Prostate gland (tissue), 2 donors: Measurements from ENCODE around the gene TYK2. TPM values are rescaled to one million over a fixed set of nuclear protein-coding genes. Genes with fewer than 3 reads are reported as not detected.

ENCODE experiments used
- DNase-seq: peaks from one replicate; pipeline ENCODE4 v3.0.0-alpha.2; 2019; ENCODE audit warnings: low spot score
- H3K27ac ChIP-seq, 2 donors: fragments of 200-600 bp; sonication (generic); 2 replicates each; pipeline ENCODE4 v1.5.1; 2017 to 2019
- H3K27me3 ChIP-seq: fragments of 200-600 bp; sonication (generic); replicated peaks from 2 replicates; pipeline ENCODE4 v1.5.1; 2019; ENCODE audit not compliant: insufficient read depth
- H3K36me3 ChIP-seq, 2 donors: fragments of 200-600 bp; sonication (generic); 1 replicate in 1 of 2; 2 replicates in 1 of 2; pipeline versions ENCODE4 v1.5.1 to v1.8.1; 2017 to 2019
- H3K4me1 ChIP-seq: fragments of 200-600 bp; sonication (generic); replicated peaks from 2 replicates; pipeline ENCODE4 v1.5.1; 2019
- H3K4me3 ChIP-seq, 2 donors: fragments of 200-600 bp; sonication (generic); 2 replicates each; pipeline ENCODE4 v1.5.1; 2017 to 2019
- H3K9me3 ChIP-seq: fragments of 200-600 bp; sonication (generic); 2 replicates; pipeline ENCODE4 v1.5.1; 2017
- POLR2A ChIP-seq: fragments of 450-650 bp; IDR thresholded peaks from one replicate; pipeline ENCODE4 v1.6.1; 2016; ENCODE audit warnings: antibody characterized with exemption, mild to moderate bottlenecking
- POLR2AphosphoS5 ChIP-seq: sonication (generic); formaldehyde crosslinking; IDR thresholded peaks from one replicate; pipeline ENCODE4 v1.6.1; 2017; ENCODE audit warnings: antibody characterized with exemption
- WGBS: methylation state at CpG from one replicate; pipeline ENCODE4 v1.1.5; 2018; 5-methylcytosine and 5-hydroxymethylcytosine counted together
- intact Hi-C: fragments of 100-400 bp; cut with DNase I; formaldehyde crosslinking; loops from one replicate; pipeline ENCODE4 v1.14.2; 2022
- total RNA-seq, 2 donors: library from RNA; depleted of rRNA; stranded (reverse); fragments of >200 nt; gene quantifications; one replicate each; pipeline ENCODE4 v1.1.0, GENCODE V29; 2016
- TF ChIP-seq, protein P1 (sequence below), 4 experiments: fragments of 200-600 bp in 2 of 4; fragments of 450-650 bp in 2 of 4; sonication (generic) in 2 of 4; IDR thresholded peaks; 1 replicate in 3 of 4; 2 replicates in 1 of 4; pipeline ENCODE4 v1.5.1; 2016 to 2019; ENCODE audit warnings: antibody characterized with exemption in 4 of 4, mild to moderate bottlenecking in 2 of 4, moderate library complexity in 2 of 4

TYK2 gene
- total RNA-seq, 2 donors from 2014 or later: 90.8 to 161 TPM

DNA sequence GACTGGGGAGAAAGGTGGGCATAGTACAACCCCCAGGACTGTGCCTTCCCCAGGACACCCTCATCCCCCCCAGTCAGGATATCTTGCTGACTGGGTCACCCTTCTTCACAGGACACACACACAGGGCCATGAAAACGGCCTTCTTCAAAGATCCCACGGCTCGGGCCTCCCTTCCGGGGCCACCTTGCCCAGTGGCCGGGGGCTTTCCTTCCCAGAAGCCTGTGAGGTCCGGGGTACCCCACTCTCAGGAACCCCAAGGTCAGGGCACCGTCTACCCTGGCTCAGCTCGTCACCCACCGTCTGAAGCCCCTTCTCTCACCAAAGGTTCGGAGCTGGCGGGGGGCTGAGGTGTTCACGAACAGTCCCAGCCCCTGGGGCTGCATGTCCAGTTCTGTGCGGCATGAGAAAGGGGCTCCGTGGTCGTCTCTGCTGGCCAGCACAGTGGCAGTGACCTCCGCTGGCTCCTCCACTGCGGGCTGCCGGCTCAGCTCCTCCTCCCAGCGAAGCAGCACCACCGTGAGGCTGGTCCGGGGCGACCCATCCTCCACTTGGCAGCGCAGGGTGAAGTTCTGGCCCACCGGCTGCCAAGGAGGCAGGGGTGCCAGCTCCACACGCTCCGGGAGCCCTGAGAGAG is 44.9 kb downstream of the TYK2 start:
- H3K36me3 ChIP-seq: no peaks in the 10 kb centered on the region
- no peak for DNase-seq
- no peak for TF ChIP-seq POLR2A
- TF ChIP-seq, protein P1, sequence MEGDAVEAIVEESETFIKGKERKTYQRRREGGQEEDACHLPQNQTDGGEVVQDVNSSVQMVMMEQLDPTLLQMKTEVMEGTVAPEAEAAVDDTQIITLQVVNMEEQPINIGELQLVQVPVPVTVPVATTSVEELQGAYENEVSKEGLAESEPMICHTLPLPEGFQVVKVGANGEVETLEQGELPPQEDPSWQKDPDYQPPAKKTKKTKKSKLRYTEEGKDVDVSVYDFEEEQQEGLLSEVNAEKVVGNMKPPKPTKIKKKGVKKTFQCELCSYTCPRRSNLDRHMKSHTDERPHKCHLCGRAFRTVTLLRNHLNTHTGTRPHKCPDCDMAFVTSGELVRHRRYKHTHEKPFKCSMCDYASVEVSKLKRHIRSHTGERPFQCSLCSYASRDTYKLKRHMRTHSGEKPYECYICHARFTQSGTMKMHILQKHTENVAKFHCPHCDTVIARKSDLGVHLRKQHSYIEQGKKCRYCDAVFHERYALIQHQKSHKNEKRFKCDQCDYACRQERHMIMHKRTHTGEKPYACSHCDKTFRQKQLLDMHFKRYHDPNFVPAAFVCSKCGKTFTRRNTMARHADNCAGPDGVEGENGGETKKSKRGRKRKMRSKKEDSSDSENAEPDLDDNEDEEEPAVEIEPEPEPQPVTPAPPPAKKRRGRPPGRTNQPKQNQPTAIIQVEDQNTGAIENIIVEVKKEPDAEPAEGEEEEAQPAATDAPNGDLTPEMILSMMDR (IDR thresholded peaks at IDR 0.05): no peak
- no peak for TF ChIP-seq POLR2AphosphoS5
- no peaks in the 10 kb centered on the region for H3K9me3 ChIP-seq
- intact Hi-C loops: no loop called here
- no peaks in the 10 kb centered on the region for H3K27me3 ChIP-seq
- peak overlapping the region in 1 of 2 donors; percentile 81 for H3K4me3 ChIP-seq
- 65% methylated on average over 24 of the region's 26 CpGs for WGBS
- H3K27ac ChIP-seq: peak overlapping the region; percentile 87 to 92
- H3K4me1 ChIP-seq: peaks cover 13% of the 10 kb centered on the region

DNA sequence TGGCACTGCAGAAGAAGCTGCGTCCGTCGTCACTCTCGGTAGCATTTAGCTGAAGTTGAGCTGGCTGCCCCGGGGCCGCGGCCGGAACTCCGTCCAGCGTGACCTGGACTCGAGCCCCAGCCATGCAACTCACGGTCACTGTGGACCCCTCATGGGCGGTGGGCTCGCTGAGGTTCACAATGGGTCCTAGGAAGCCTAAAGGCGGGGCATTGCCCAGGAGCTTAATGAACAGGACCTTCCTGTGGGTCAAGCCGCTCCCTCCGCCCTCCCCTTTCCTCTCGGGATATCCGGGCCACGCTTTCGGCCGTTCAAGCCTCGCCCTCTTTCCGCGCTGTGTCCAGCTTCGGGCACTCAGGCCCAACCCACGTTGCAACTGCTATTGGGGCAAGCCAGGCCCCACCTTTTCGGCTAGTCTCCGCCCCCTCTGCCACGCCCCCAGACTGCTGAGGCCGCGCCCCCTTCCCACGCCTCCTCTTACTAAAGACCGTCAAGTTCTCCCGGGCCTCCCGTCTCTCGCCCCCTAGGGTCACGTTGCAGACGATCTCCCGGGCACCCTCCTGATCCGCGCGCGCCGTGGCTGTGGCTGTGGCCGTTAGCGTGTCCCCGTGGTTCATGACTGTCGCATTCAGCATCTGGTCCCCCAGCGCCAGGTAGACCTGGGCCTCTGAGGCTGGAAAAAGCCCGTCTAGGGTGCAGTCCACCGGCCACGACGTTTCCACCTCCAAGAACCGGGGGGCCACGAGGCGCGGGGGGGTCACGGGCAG is 45.6 kb downstream of the TYK2 start:
- peak; percentile 55 for TF ChIP-seq POLR2A
- TF ChIP-seq, protein P1 (IDR thresholded peaks at IDR 0.05): peak in 1 of 4 experiments; percentile 19
- peak; percentile 94 for TF ChIP-seq POLR2AphosphoS5
- peak overlapping the region; percentile 73 to 81 for H3K4me3 ChIP-seq
- peaks cover 13% of the 10 kb centered on the region for H3K4me1 ChIP-seq
- intact Hi-C loops: no loop called here
- peak overlapping the region; percentile 87 to 92 for H3K27ac ChIP-seq
- peak; percentile 94 for DNase-seq
- no peaks in the 10 kb centered on the region for H3K9me3 ChIP-seq
- no peaks in the 10 kb centered on the region for H3K27me3 ChIP-seq
- H3K36me3 ChIP-seq: peaks cover 0 to under 1% of the 10 kb centered on the region in 2 donors
- 18% methylated on average over 54 of the region's 59 CpGs for WGBS

DNA sequence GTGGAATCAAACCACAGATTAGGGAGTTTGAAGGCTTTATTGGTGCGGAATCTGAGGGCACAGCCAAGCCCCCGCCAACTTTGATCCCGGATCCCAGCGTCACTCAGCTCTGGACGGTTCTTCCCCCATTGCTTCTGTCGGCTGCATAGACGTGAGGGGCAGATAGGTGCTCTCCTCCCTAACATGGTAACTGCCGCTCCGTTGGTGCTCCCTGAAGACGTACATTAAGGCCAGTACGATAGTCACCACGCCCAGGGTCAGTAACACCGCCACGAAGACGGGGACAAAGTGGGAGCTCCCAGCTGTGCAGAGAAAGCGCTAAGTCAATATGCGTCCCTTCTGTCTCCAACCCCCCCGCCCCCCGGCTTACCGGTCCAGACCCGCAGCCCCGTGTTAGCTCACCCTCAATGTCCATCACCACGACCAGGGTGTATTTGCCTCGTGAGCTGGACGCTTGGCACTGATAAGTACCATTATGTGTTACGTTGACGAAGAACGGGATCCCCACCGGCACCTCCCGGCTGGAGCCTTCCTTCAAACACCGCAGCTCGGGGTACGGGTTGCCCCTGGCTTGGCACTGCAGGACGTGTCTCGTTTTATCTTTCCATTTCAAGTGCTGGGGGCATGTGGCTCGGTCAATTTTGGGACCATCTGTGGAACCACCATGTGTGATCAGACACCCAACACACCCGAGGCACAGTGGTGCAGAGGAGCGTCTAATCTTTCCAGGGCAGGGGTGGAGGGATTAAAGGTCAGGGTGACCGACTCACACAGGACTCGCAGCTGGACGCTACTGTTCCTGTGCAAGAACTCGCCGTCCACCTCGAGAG is 46.4 kb downstream of the TYK2 start:
- Histone ChIP-seq H3K4me3 (peak overlapping the region; percentile 73 to 81), H3K9me3 (no peaks in the 10 kb centered on the region), H3K4me1 (peaks cover 13% of the 10 kb centered on the region), H3K27ac (peak overlapping the region; percentile 87 to 92), H3K27me3 (no peaks in the 10 kb centered on the region), H3K36me3 (peaks cover 0 to 5% of the 10 kb centered on the region in 2 donors)
- TF ChIP-seq, protein P1 (IDR thresholded peaks at IDR 0.05): no peak
- TF ChIP-seq POLR2AphosphoS5: no peak
- no peak for TF ChIP-seq POLR2A
- intact Hi-C loops: loop anchor here (2.0 kb wide), 1 partner anchor 47 kb away; the partner anchor contains the start of gene TYK2
- no peak for DNase-seq
- WGBS: 2% methylated on average over 42 of the region's 44 CpGs

DNA sequence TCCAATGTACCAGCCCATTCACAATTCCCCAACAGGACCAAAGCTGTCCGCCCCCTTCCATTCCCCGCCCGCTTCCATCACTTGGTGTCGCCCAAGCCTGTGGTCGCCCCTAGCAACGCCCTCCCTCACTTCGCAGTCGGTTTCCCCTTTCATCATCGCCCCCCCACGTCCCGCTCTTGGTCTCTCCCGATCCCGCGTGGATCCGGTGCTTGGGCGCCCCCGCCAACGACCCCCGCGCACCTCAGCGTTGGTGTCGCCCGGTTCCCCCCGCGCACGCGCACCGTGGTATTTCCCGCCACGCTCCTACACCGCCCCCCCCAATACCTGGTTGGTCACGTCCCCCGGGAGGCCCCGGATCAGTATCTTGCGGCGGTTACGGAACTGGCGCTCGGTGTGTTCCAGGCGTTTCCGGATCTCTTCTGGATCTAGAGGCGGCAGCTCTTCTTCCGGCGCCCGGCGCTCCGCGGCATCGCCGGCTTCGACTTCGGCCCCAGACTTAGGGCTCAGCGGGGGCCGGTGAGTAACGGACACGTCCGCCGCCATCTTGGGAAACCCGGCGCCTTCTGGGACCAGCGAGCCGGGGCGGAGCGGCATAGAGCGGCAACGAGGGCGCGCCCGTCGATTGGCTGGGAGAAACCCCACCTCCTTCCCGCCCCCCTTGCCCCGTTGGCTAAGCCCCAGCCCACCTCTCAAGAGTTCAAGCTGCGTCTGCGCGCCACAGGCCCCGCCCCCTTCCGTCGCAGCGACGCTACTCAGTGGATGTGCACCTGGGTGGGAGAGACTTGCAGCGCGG is 47.2 kb downstream of the TYK2 start, which contains the start of gene RAVER1:
Gene RAVER1 (minus strand): TSS at position 565 of the 793 bp plus-strand sequence. CDS start 22 bp downstream, at position 543.
- TF ChIP-seq POLR2A (peak; percentile 50), POLR2AphosphoS5 (peak; percentile 92)
- TF ChIP-seq, protein P1 (IDR thresholded peaks at IDR 0.05): no peak
- intact Hi-C loops: loop anchor here (2.0 kb wide), 1 partner anchor 48 kb away; the partner anchor contains the start of gene TYK2
- under 1% methylated on average over 56 of the region's 82 CpGs for WGBS
- H3K27ac ChIP-seq: peak within 1 kb of the TSS; percentile 87 to 92
- peaks cover 13% of the 10 kb centered on the region for H3K4me1 ChIP-seq
- peak within 1 kb of the TSS; percentile 73 to 81 for H3K4me3 ChIP-seq
- H3K36me3 ChIP-seq: peaks cover 0 to 12% of the 10 kb centered on the region in 2 donors
- peak; percentile 97 for DNase-seq
- H3K27me3 ChIP-seq: no peaks in the 10 kb centered on the region
- H3K9me3 ChIP-seq: no peaks in the 10 kb centered on the region
